Astrocyte of the spinal cord (primary cell): ENCODE measurements around the gene PMAIP1.

Experiments
- DNase-seq: peaks from one replicate; pipeline ENCODE4 v3.0.0; 2011; ENCODE audit warnings: low read depth, low spot score
- H3K4me3 ChIP-seq: 2 replicates; pipeline ENCODE4 v1.5.1; 2011; ENCODE audit warnings: low read depth, mild to moderate bottlenecking, low read length, moderate library complexity
- in situ Hi-C: cut with HindIII; loops from 2 replicates; pipeline ENCODE4 v1.10.0; 2017; ENCODE audit warnings: low sequenced_read_pairs
- TF ChIP-seq, protein P1 (sequence below): IDR thresholded peaks from 2 replicates; pipeline ENCODE4 v1.5.1; 2012; ENCODE audit warnings: low read depth, mild to moderate bottlenecking, low read length, inconsistent platforms

The PMAIP1 gene

DNA sequence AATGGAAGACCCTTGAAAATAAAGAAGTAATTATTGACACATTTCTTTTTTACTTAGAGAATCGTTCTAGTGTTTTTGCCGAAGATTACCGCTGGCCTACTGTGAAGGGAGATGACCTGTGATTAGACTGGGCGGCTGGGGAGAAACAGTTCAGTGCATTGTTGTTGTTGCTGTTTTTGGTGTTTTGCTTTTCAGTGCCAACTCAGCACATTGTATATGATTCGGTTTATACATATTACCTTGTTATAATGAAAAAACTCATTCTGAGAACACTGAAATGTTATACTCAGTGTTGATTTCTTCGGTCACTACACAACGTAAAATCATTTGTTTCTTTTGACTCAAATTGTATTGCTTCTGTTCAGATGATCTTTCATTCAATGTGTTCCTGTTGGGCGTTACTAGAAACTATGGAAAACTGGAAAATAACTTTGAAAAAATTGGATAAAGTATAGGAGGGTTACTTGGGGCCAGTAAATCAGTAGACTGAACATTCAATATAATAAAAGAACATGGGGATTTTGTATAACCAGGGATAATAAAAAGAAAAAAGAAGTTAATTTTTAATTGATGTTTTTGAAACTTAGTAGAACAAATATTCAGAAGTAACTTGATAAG, 3.3 kb downstream of the PMAIP1 start:
- in situ Hi-C loops, result no loop called here
- no peak for DNase-seq
- H3K4me3 ChIP-seq, result no peak overlapping the region
- TF ChIP-seq, protein P1, sequence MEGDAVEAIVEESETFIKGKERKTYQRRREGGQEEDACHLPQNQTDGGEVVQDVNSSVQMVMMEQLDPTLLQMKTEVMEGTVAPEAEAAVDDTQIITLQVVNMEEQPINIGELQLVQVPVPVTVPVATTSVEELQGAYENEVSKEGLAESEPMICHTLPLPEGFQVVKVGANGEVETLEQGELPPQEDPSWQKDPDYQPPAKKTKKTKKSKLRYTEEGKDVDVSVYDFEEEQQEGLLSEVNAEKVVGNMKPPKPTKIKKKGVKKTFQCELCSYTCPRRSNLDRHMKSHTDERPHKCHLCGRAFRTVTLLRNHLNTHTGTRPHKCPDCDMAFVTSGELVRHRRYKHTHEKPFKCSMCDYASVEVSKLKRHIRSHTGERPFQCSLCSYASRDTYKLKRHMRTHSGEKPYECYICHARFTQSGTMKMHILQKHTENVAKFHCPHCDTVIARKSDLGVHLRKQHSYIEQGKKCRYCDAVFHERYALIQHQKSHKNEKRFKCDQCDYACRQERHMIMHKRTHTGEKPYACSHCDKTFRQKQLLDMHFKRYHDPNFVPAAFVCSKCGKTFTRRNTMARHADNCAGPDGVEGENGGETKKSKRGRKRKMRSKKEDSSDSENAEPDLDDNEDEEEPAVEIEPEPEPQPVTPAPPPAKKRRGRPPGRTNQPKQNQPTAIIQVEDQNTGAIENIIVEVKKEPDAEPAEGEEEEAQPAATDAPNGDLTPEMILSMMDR, result no peak

DNA sequence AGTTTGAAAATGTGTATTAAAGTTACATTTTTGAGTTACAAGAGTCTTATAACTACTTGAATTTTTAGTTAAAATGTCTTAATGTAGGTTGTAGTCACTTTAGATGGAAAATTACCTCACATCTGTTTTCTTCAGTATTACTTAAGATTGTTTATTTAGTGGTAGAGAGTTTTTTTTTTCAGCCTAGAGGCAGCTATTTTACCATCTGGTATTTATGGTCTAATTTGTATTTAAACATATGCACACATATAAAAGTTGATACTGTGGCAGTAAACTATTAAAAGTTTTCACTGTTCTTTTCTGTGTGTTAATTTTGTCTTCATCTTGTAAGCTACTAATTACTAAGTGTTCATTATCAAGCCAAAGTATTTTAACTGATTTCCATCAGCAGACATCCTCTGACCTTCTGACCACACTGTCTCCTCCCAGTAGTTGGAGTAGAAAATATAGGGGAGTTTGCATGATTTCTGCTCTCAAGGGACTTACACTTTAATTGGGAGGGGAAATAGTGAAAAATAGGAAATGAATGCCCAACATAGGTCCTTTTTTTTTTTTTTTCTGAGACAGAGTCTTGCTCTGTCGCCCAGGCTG, 4.3 kb downstream of the PMAIP1 start:
- no peak for DNase-seq
- H3K4me3 ChIP-seq, result no peak overlapping the region
- TF ChIP-seq, protein P1, result no peak
- in situ Hi-C loops, result no loop called here

DNA sequence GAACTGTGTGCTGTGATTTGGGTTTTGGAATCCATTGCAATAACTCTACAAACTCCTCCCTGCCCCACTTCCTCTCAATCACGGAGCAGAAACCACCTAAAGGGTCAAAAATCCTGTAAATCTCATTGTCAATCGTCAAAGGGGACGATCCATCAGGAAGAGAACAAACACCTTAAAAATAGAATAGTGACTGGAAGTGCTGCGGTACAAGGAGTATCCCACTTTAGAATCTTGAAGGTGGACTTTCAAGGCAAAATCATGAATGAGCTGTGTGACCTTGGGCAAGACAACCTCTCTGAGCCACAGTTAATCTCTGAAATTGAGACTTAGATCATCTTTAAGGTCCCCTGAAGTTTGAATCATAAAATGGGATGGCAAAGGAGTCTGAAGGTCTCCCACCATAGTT, 5.9 kb downstream of the PMAIP1 start:
- no peak for DNase-seq
- H3K4me3 ChIP-seq, result no peak overlapping the region
- in situ Hi-C loops, result no loop called here
- TF ChIP-seq, protein P1, result no peak

DNA sequence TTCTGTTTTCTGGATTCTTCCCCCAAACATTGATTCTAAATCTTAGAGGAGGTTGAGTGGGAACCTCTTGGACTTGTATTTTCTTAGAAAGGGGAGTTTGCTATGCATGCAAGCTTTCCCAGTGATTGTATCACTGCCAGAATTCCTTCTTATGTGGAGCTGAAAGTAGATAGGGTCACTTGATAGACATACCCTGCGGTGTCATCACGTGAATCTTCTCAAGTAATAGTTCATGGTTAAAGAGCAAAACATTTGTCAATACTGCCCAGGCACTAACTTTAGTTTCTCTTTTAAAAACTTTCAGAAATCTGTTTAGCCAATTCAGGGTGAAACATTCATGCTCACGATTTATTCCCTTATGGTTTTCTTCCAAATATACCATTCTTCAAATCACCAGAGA, 6.4 kb downstream of the PMAIP1 start:
- TF ChIP-seq, protein P1, result no peak
- no peak for DNase-seq

DNA sequence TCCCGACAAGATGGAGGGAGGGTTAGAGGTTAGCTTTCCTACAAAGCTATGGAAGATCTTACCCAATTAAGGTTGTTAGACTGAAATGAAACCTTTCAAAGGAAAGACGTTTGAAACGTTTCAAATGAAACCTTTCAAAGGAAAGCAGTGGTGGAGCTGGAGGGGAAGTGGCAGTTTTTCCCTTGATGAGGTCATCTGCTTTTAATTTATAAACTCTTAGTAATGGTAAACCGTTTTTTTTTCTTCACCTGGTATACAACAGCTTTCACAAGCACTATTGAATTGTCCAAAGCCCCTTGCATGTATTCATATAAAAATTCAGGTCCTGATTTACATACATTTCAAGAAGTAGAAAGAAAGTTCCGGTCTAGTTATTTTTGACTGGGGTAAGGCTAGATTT, 7.4 kb downstream of the PMAIP1 start:
- no peak for DNase-seq
- in situ Hi-C loops, result no loop called here
- TF ChIP-seq, protein P1, result no peak
- no peak overlapping the region for H3K4me3 ChIP-seq

More for the DNA sequence above, 6.4 kb downstream of the PMAIP1 start:
- in situ Hi-C loops, result no loop called here
- H3K4me3 ChIP-seq, result no peak overlapping the region

DNA sequence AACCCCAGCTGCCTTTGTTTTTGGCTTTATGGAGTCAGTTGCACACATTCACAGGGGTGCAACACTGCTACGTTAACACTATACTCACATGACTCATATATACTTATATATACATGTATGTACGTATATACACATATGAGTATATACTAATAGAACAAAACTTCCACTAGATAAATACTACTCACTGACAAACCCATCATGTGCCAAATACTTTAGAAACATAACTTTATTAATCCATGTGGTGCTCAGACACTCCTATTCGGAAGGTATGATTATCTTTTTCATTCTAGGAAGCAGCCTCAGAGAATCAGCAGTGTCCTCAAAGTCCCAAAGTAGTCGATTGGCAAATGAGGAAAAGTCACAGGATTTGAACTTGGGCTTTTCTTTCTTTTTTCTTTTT, 7.9 kb downstream of the PMAIP1 start:
- in situ Hi-C loops, result no loop called here
- no peak overlapping the region for H3K4me3 ChIP-seq
- no peak for DNase-seq
- TF ChIP-seq, protein P1, result no peak
